ENCODE data around the gene TBC1D30.

- TF ChIP-seq CTCF (IDR thresholded peaks at IDR 0.05) (no peak), ZFX (IDR thresholded peaks at IDR 0.05; ENCODE audit: borderline replicate concordance) (no peak)
Measured at GRCh38 chr12:64918344-64918743, 93.9 kb downstream of the TBC1D30 start.
